ENCODE data around the gene SDC3.

SDC3 gene

GRCh38 chr1:30838996-30839395 is 69.6 kb downstream of the SDC3 start:
- TF ChIP-seq CTCF (IDR thresholded peaks at IDR 0.05; ENCODE audit: low read depth, low read length, poor library complexity, severe bottlenecking): no peak
- no peak for TF ChIP-seq EZH2phosphoT487 (IDR thresholded peaks at IDR 0.05; ENCODE audit: borderline replicate concordance, low read length)
- no peaks in the 10 kb centered on the region for H3K4me1 ChIP-seq (ENCODE audit: control insufficient read depth, low read length)
- H3K9me2 ChIP-seq (replicated peaks; ENCODE audit: control insufficient read depth, low read length): no peaks in the 10 kb centered on the region
- no peaks in the 10 kb centered on the region for H3F3A ChIP-seq (ENCODE audit: control insufficient read depth, insufficient read depth)
- no peaks in the 10 kb centered on the region for H3K79me2 ChIP-seq (ENCODE audit: control insufficient read depth, low read length)
- H3K27me3 ChIP-seq (ENCODE audit: control insufficient read depth, low read length): peaks cover 21% of the 10 kb centered on the region
- no peaks in the 10 kb centered on the region for H3K9me3 ChIP-seq (ENCODE audit: control insufficient read depth, insufficient read depth, low read length)
- no peaks in the 10 kb centered on the region for H4K20me1 ChIP-seq (ENCODE audit: control insufficient read depth, insufficient read depth, low read depth, low read length)
- H3K4me3 ChIP-seq (ENCODE audit: low read length): no peak overlapping the region
- no peak overlapping the region for H3K27ac ChIP-seq (ENCODE audit: low read depth, low read length)
- no peak overlapping the region for H3K4me2 ChIP-seq (ENCODE audit: low read length)
- no peaks in the 10 kb centered on the region for H3K36me3 ChIP-seq (ENCODE audit: control insufficient read depth, low read length)

- Histone ChIP-seq H3K9me2 (replicated peaks; ENCODE audit: control insufficient read depth, low read length) (no peaks in the 10 kb centered on the region), H3K27me3 (ENCODE audit: control insufficient read depth, low read length) (peaks cover 22% of the 10 kb centered on the region), H3K36me3 (ENCODE audit: control insufficient read depth, low read length) (no peaks in the 10 kb centered on the region), H4K20me1 (ENCODE audit: control insufficient read depth, insufficient read depth, low read depth, low read length) (no peaks in the 10 kb centered on the region), H3K4me2 (ENCODE audit: low read length) (no peak overlapping the region), H3K27ac (ENCODE audit: low read depth, low read length) (no peak overlapping the region), H3K4me3 (ENCODE audit: low read length) (no peak overlapping the region), H3K4me1 (ENCODE audit: control insufficient read depth, low read length) (no peaks in the 10 kb centered on the region), H3F3A (ENCODE audit: control insufficient read depth, insufficient read depth) (no peaks in the 10 kb centered on the region; the same call in 1 of the 2 replicates), H3K9me3 (ENCODE audit: control insufficient read depth, insufficient read depth, low read length) (no peaks in the 10 kb centered on the region), H3K79me2 (ENCODE audit: control insufficient read depth, low read length) (no peaks in the 10 kb centered on the region)
- TF ChIP-seq EZH2phosphoT487 (IDR thresholded peaks at IDR 0.05; ENCODE audit: borderline replicate concordance, low read length) (no peak), CTCF (IDR thresholded peaks at IDR 0.05; ENCODE audit: low read depth, low read length, poor library complexity, severe bottlenecking) (no peak)
These were observed 70.9 kb downstream of the SDC3 start for GRCh38 chr1:30837653-30838052.

GRCh38 chr1:30834253-30834652 is 74.3 kb downstream of the SDC3 start:
- Histone ChIP-seq H3K79me2 (ENCODE audit: control insufficient read depth, low read length) (no peaks in the 10 kb centered on the region), H4K20me1 (ENCODE audit: control insufficient read depth, insufficient read depth, low read depth, low read length) (no peaks in the 10 kb centered on the region), H3K36me3 (ENCODE audit: control insufficient read depth, low read length) (no peaks in the 10 kb centered on the region), H3K4me1 (ENCODE audit: control insufficient read depth, low read length) (no peaks in the 10 kb centered on the region), H3K27ac (ENCODE audit: low read depth, low read length) (no peak overlapping the region), H3K4me2 (ENCODE audit: low read length) (no peak overlapping the region), H3K9me2 (replicated peaks; ENCODE audit: control insufficient read depth, low read length) (no peaks in the 10 kb centered on the region), H3F3A (ENCODE audit: control insufficient read depth, insufficient read depth) (no peaks in the 10 kb centered on the region; the same call in 1 of the 2 replicates), H3K27me3 (ENCODE audit: control insufficient read depth, low read length) (peaks cover 18% of the 10 kb centered on the region), H3K4me3 (ENCODE audit: low read length) (no peak overlapping the region), H3K9me3 (ENCODE audit: control insufficient read depth, insufficient read depth, low read length) (no peaks in the 10 kb centered on the region)
- TF ChIP-seq EZH2phosphoT487 (IDR thresholded peaks at IDR 0.05; ENCODE audit: borderline replicate concordance, low read length): no peak
- no peak for TF ChIP-seq CTCF (IDR thresholded peaks at IDR 0.05; ENCODE audit: low read depth, low read length, poor library complexity, severe bottlenecking)
